Measurements from ENCODE around the gene TAF11L4. TPM values are rescaled to one million over a fixed set of nuclear protein-coding genes. Genes with fewer than 3 reads are reported as not detected.

Gene TAF11L4
- total RNA-seq, 1 experiment from 2014 or later = not detected

Other genes with a start within 250 kb of the TAF11L4 start
- not detected in 2 replicates for gene TAF11L2, start 23.6 kb upstream of the TAF11L4 start, total RNA-seq (2014; rRNA removed; shearing (Covaris generic); ENCODE audit: low replicate concordance)
- gene TAF11L3, start 3.4 kb upstream of the TAF11L4 start, total RNA-seq (2014; rRNA removed; shearing (Covaris generic); ENCODE audit: low replicate concordance) = not detected in 2 replicates
- not detected in 2 replicates for gene TAF11L5, start 3.4 kb downstream of the TAF11L4 start, total RNA-seq (2014; rRNA removed; shearing (Covaris generic); ENCODE audit: low replicate concordance)
- gene TAF11L6, start 6.9 kb downstream of the TAF11L4 start, total RNA-seq (2014; rRNA removed; shearing (Covaris generic); ENCODE audit: low replicate concordance) = not detected in 2 replicates
- not detected in 2 replicates for gene TAF11L7, start 64.0 kb downstream of the TAF11L4 start, total RNA-seq (2014; rRNA removed; shearing (Covaris generic); ENCODE audit: low replicate concordance)
- not detected in 2 replicates for gene TAF11L8, start 69.2 kb downstream of the TAF11L4 start, total RNA-seq (2014; rRNA removed; shearing (Covaris generic); ENCODE audit: low replicate concordance)
- not detected in 2 replicates for gene TAF11L9, start 72.6 kb downstream of the TAF11L4 start, total RNA-seq (2014; rRNA removed; shearing (Covaris generic); ENCODE audit: low replicate concordance)
- gene TAF11L10, start 76.0 kb downstream of the TAF11L4 start, total RNA-seq (2014; rRNA removed; shearing (Covaris generic); ENCODE audit: low replicate concordance) = not detected in 2 replicates
- not detected in 2 replicates for gene TAF11L11, start 82.4 kb downstream of the TAF11L4 start, total RNA-seq (2014; rRNA removed; shearing (Covaris generic); ENCODE audit: low replicate concordance)
- not detected in 2 replicates for gene TAF11L12, start 88.6 kb downstream of the TAF11L4 start, total RNA-seq (2014; rRNA removed; shearing (Covaris generic); ENCODE audit: low replicate concordance)
- not detected in 2 replicates for gene TAF11L13, start 110.3 kb downstream of the TAF11L4 start, total RNA-seq (2014; rRNA removed; shearing (Covaris generic); ENCODE audit: low replicate concordance)
- gene TAF11L14, start 112.7 kb downstream of the TAF11L4 start, total RNA-seq (2014; rRNA removed; shearing (Covaris generic); ENCODE audit: low replicate concordance) = not detected in 2 replicates

Measured in Caki2 (cell line).